A549 (cell line): ENCODE results near the gene GBP1. TPM values are rescaled to one million over a fixed set of nuclear protein-coding genes. Genes with fewer than 3 reads are reported as not detected.

Experiments
- ATAC-seq, 2 experiments: fragments of 200-7000 bp in 1 of 2; fragments of >200 bp in 1 of 2; cut with Nextera tagmentation in 1 of 2; cut with Tn5 transposase in 1 of 2; 3 replicates each; pipeline versions ENCODE4 v1.8.0 to v1.9.1; 2018 to 2020; ENCODE audit warnings: mild to moderate bottlenecking in 1 of 2, moderate library complexity in 1 of 2
- CTCF ChIA-PET: fragments of 300-600 bp; sonication (Branson Sonifier 250); formaldehyde crosslinking; extraction: SDS; loops from one replicate; lab custom pipeline; 2021; ENCODE audit warnings: antibody characterized with exemption, inconsistent platforms; lab: Yijun Ruan, JAX
- POLR2A ChIA-PET: fragments of 350-600 bp; formaldehyde crosslinking; extraction: SDS; loops from one replicate; lab custom pipeline; 2021; ENCODE audit warnings: antibody characterized with exemption, inconsistent platforms; lab: Yijun Ruan, JAX
- DNase-seq, 2 experiments: peaks; one replicate each; pipeline versions ENCODE4 v3.0.0 to v3.0.0-alpha.2; 2011 to 2016; ENCODE audit warnings: low read depth in 1 of 2, low spot score in 1 of 2
- FAIRE-seq: peaks from 2 replicates; lab custom pipeline; 2011; peaks lifted over from hg19 to GRCh38; lab: Jason Lieb, UNC
- H3K27ac ChIP-seq, 2 experiments: fragments of >200 bp; sonication (Bioruptor Twin); formaldehyde crosslinking; 3 replicates each; pipeline ENCODE4 v1.5.1; 2016 to 2017
- H3K4me1 ChIP-seq: fragments of >200 bp; sonication (Bioruptor Twin); formaldehyde crosslinking; 3 replicates; pipeline ENCODE4 v1.6.1; 2016
- H3K4me2 ChIP-seq: fragments of >200 bp; sonication (Bioruptor Twin); formaldehyde crosslinking; 3 replicates; pipeline ENCODE4 v1.6.1; 2016
- H3K4me3 ChIP-seq: fragments of >200 bp; sonication (Bioruptor Twin); formaldehyde crosslinking; 3 replicates; pipeline ENCODE4 v1.5.1; 2016
- H3K9me3 ChIP-seq: fragments of >200 bp; sonication (Bioruptor Twin); formaldehyde crosslinking; 3 replicates; pipeline ENCODE4 v1.6.1; 2016
- CHD2 ChIP-seq: fragments of 150-350 bp; IDR thresholded peaks from 2 replicates; pipeline ENCODE4 v1.6.1; 2014; ENCODE audit warnings: low read length; ENCODE audit not compliant: partially characterized antibody
- EHF ChIP-seq: fragments of 250-450 bp; sonication (Bioruptor Pico); IDR thresholded peaks from 2 replicates; pipeline ENCODE4 v1.5.0; 2020; ENCODE audit warnings: mild to moderate bottlenecking
- EHMT2 ChIP-seq: fragments of 200-600 bp; sonication (generic); IDR thresholded peaks from 2 replicates; pipeline ENCODE4 v1.6.1; 2016; ENCODE audit warnings: antibody characterized with exemption, low read depth, mild to moderate bottlenecking, moderate library complexity
- ESRRA ChIP-seq: fragments of 150-350 bp; IDR thresholded peaks from 2 replicates; pipeline ENCODE4 v1.6.1; 2014; ENCODE audit warnings: mild to moderate bottlenecking, low read length, borderline replicate concordance
- HOXB13 ChIP-seq: fragments of 250-450 bp; sonication (Bioruptor Pico); IDR thresholded peaks from 2 replicates; pipeline ENCODE4 v1.5.0; 2020; ENCODE audit warnings: low read depth, mild to moderate bottlenecking, moderate library complexity
- HOXB5 ChIP-seq: fragments of 250-450 bp; sonication (Bioruptor Pico); IDR thresholded peaks from 2 replicates; pipeline ENCODE4 v1.5.0; 2020; ENCODE audit warnings: mild to moderate bottlenecking, moderate library complexity
- KDM1A ChIP-seq: fragments of 200-600 bp; sonication (generic); IDR thresholded peaks from 2 replicates; pipeline ENCODE4 v1.6.1; 2016; ENCODE audit warnings: low read depth, mild to moderate bottlenecking
- MAFK ChIP-seq: fragments of 450-650 bp; IDR thresholded peaks from 2 replicates; pipeline ENCODE4 v1.6.1; 2014; ENCODE audit not compliant: partially characterized antibody
- PHF8 ChIP-seq: fragments of 200-600 bp; sonication (generic); IDR thresholded peaks from 2 replicates; pipeline ENCODE4 v1.6.1; 2016; ENCODE audit warnings: low read depth, mild to moderate bottlenecking, antibody characterized with exemption, moderate library complexity, borderline replicate concordance
- RCOR1 ChIP-seq: fragments of 150-350 bp; IDR thresholded peaks from 2 replicates; pipeline ENCODE4 v1.6.1; 2014; ENCODE audit warnings: antibody characterized with exemption, low read length, low read depth
- RFX5 ChIP-seq: fragments of 450-650 bp; IDR thresholded peaks from 2 replicates; pipeline ENCODE4 v1.7.1; 2014; ENCODE audit warnings: antibody characterized with exemption, mild to moderate bottlenecking, moderate library complexity
- RNF2 ChIP-seq: fragments of 200-600 bp; sonication (generic); IDR thresholded peaks from 2 replicates; pipeline ENCODE4 v1.6.1; 2016; ENCODE audit warnings: low read depth, mild to moderate bottlenecking, antibody characterized with exemption, moderate library complexity, borderline replicate concordance
- ZC3H11A ChIP-seq: fragments of 450-650 bp; IDR thresholded peaks from 2 replicates; pipeline ENCODE4 v1.6.1; 2014; ENCODE audit warnings: antibody characterized with exemption, mild to moderate bottlenecking
- ZFP36 ChIP-seq: fragments of 450-650 bp; IDR thresholded peaks from 2 replicates; pipeline ENCODE4 v1.6.1; 2014; ENCODE audit warnings: borderline replicate concordance; ENCODE audit not compliant: partially characterized antibody
- ZNF302 ChIP-seq: fragments of 250-450 bp; sonication (Bioruptor Pico); IDR thresholded peaks from 2 replicates; pipeline ENCODE4 v1.9.0; 2021; ENCODE audit warnings: inconsistent platforms, mild to moderate bottlenecking, moderate library complexity
- WGBS: methylation state at CpG from one replicate; pipeline ENCODE4 v1.1.6; 2017; ENCODE audit errors: missing lambda C conversion rate; 5-methylcytosine and 5-hydroxymethylcytosine counted together
- polyA plus RNA-seq, 4 experiments: library from polyadenylated mRNA; depleted of rRNA in 3 of 4; stranded (reverse); fragments of >200 nt; fragmentation: RNase III in 1 of 4; extraction: RNeasy Plus Mini Kit Qiagen cat#74134 plus additional on column Dnase treatment in 1 of 4; gene quantifications; 2 replicates in 3 of 4; 3 replicates in 1 of 4; pipeline ENCODE4 v1.2.3, GENCODE V29; 2011 to 2017
- TF ChIP-seq, protein P1 (sequence below): fragments of 450-650 bp; IDR thresholded peaks from 2 replicates; pipeline ENCODE4 v1.6.1; 2014; ENCODE audit warnings: antibody characterized with exemption
- TF ChIP-seq, protein P2 (sequence below): fragments of 250-450 bp; sonication (Bioruptor Pico); IDR thresholded peaks from 2 replicates; pipeline ENCODE4 v1.5.0; 2020; ENCODE audit warnings: low read depth, mild to moderate bottlenecking, moderate library complexity
- TF ChIP-seq, protein P3 (sequence below): fragments of >200 bp; sonication (Bioruptor Twin); formaldehyde crosslinking; IDR thresholded peaks from 2 replicates; pipeline ENCODE4 v1.6.1; 2016
- TF ChIP-seq, protein P4 (sequence below): fragments of 150-350 bp; IDR thresholded peaks from 2 replicates; pipeline ENCODE4 v1.6.1; 2014; ENCODE audit warnings: low read depth, mild to moderate bottlenecking, low read length
- TF ChIP-seq, protein P5 (sequence below): IDR thresholded peaks from 2 replicates; pipeline ENCODE4 v1.6.1; 2012; ENCODE audit warnings: low read depth, borderline replicate concordance
- TF ChIP-seq, protein P6 (sequence below): fragments of >200 bp; sonication (Bioruptor Twin); formaldehyde crosslinking; IDR thresholded peaks from 3 replicates; pipeline ENCODE4 v1.6.1; 2016

The GBP1 gene
- polyA plus RNA-seq, 2 of the 4 experiments (the other 2 are of a cell fraction), result 0.10 to 0.39 TPM

DNA sequence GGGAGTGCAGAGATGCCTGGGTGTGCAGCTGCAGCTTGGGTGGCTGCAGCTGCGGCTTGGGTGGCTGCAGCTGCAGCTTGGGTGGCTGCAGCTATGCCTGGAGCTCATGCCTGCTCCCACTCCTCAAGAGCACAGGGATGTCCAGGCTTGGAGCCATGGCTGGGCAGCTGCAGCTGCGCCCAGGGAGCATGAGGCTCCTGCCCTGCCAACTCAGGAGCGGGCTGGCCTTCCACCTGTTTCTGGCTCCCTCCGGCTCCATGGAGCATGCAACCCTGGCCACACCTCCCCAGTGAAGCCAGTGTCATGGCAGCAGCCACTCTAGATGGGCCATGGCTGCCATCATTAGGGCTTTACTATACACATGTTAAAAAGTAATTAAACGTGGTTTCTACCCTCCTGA, 21.1 kb downstream of the GBP1 start:
- 61% methylated on average over 2 of the region's 5 CpGs for WGBS
- Histone ChIP-seq H3K4me1 (no peaks in the 10 kb centered on the region), H3K27ac (no peak overlapping the region), H3K9me3 (no peaks in the 10 kb centered on the region), H3K4me3 (no peak overlapping the region), H3K4me2 (no peak overlapping the region)
- CTCF ChIA-PET, result no interaction called here
- DNase-seq (no peak), ATAC-seq (no peak), FAIRE-seq (no peak)
- TF ChIP-seq HOXB5 (no peak), RFX5 (no peak), ESRRA (no peak), ZNF302 (CRISPR knock-in tag) (no peak), EHF (CRISPR knock-in tag) (no peak), MAFK (no peak), ZC3H11A (no peak)
- TF ChIP-seq, protein P1, sequence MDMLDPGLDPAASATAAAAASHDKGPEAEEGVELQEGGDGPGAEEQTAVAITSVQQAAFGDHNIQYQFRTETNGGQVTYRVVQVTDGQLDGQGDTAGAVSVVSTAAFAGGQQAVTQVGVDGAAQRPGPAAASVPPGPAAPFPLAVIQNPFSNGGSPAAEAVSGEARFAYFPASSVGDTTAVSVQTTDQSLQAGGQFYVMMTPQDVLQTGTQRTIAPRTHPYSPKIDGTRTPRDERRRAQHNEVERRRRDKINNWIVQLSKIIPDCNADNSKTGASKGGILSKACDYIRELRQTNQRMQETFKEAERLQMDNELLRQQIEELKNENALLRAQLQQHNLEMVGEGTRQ, result no peak
- TF ChIP-seq, protein P2, sequence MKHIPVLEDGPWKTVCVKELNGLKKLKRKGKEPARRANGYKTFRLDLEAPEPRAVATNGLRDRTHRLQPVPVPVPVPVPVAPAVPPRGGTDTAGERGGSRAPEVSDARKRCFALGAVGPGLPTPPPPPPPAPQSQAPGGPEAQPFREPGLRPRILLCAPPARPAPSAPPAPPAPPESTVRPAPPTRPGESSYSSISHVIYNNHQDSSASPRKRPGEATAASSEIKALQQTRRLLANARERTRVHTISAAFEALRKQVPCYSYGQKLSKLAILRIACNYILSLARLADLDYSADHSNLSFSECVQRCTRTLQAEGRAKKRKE (CRISPR knock-in tag), result no peak
- POLR2A ChIA-PET, result no interaction called here

DNA sequence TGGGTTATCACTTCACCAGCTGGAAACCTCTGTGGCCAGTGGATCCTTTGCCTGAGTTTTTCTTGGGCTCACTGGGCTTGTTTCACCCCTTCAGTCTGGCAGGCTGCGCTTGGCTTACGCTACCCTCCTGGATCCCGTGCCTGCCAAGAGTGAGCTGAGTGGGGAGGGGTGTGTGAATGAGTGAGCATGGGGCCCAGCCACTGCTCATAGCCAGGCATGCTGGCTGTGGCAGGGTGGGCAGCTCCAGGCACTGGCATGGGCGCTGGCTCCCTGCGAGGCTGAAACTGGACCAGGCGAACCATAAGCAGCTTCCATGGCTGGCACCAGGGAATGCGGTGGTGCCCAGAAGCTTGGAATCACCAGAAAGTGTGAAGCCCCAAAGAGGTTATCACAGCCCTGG, 22.5 kb downstream of the GBP1 start:
- POLR2A ChIA-PET, result no interaction called here
- TF ChIP-seq ZFP36, result no peak
- no peak for TF ChIP-seq KDM1A
- TF ChIP-seq CHD2, result no peak
- no peak for TF ChIP-seq RNF2
- no peak for TF ChIP-seq RFX5
- TF ChIP-seq EHMT2, result no peak
- TF ChIP-seq, protein P3, sequence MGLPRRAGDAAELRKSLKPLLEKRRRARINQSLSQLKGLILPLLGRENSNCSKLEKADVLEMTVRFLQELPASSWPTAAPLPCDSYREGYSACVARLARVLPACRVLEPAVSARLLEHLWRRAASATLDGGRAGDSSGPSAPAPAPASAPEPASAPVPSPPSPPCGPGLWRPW, result no peak
- no peak for TF ChIP-seq ZNF302 (CRISPR knock-in tag)
- TF ChIP-seq, protein P4, sequence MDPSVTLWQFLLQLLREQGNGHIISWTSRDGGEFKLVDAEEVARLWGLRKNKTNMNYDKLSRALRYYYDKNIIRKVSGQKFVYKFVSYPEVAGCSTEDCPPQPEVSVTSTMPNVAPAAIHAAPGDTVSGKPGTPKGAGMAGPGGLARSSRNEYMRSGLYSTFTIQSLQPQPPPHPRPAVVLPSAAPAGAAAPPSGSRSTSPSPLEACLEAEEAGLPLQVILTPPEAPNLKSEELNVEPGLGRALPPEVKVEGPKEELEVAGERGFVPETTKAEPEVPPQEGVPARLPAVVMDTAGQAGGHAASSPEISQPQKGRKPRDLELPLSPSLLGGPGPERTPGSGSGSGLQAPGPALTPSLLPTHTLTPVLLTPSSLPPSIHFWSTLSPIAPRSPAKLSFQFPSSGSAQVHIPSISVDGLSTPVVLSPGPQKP, result no peak
- no peak for TF ChIP-seq PHF8
- no peak for TF ChIP-seq RCOR1
- FAIRE-seq (no peak), DNase-seq (no peak), ATAC-seq (no peak)
- CTCF ChIA-PET, result no interaction called here
- Histone ChIP-seq H3K9me3 (no peaks in the 10 kb centered on the region), H3K4me1 (no peaks in the 10 kb centered on the region), H3K4me2 (no peak overlapping the region), H3K4me3 (no peak overlapping the region), H3K27ac (no peak overlapping the region)
- WGBS, result 78% methylated on average over 7 of the region's 7 CpGs

GRCh38 chr1:89041721-89042120, 23.3 kb downstream of the GBP1 start:
- no peak overlapping the region for H3K4me2 ChIP-seq
- no peak overlapping the region for H3K27ac ChIP-seq
- no peak for ATAC-seq
- DNase-seq, result no peak
- TF ChIP-seq PHF8, result no peak
- TF ChIP-seq, protein P5, sequence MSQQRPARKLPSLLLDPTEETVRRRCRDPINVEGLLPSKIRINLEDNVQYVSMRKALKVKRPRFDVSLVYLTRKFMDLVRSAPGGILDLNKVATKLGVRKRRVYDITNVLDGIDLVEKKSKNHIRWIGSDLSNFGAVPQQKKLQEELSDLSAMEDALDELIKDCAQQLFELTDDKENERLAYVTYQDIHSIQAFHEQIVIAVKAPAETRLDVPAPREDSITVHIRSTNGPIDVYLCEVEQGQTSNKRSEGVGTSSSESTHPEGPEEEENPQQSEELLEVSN, result no peak
- no peak for TF ChIP-seq HOXB13
- TF ChIP-seq, protein P6, sequence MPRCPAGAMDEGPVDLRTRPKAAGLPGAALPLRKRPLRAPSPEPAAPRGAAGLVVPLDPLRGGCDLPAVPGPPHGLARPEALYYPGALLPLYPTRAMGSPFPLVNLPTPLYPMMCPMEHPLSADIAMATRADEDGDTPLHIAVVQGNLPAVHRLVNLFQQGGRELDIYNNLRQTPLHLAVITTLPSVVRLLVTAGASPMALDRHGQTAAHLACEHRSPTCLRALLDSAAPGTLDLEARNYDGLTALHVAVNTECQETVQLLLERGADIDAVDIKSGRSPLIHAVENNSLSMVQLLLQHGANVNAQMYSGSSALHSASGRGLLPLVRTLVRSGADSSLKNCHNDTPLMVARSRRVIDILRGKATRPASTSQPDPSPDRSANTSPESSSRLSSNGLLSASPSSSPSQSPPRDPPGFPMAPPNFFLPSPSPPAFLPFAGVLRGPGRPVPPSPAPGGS, result no peak
- WGBS, result 57% methylated on average over 1 of the region's 1 CpG
- CTCF ChIA-PET, result no interaction called here
- no peaks in the 10 kb centered on the region for H3K9me3 ChIP-seq
- POLR2A ChIA-PET, result no interaction called here
- no peaks in the 10 kb centered on the region for H3K4me1 ChIP-seq
- FAIRE-seq, result no peak
- H3K4me3 ChIP-seq, result no peak overlapping the region
